ENCODE data around the gene HIPK2.

- no peak for TF ChIP-seq CTCF (IDR thresholded peaks at IDR 0.05; ENCODE audit: borderline replicate concordance, extremely low read depth, low read length, poor library complexity, severe bottlenecking)
- no peak for TF ChIP-seq EZH2 (IDR thresholded peaks at IDR 0.05; ENCODE audit: borderline replicate concordance, low read depth, low read length, severe bottlenecking)
Observed at GRCh38 chr7:139739863-139740597, 37.8 kb downstream of the HIPK2 start.

Data from DND-41 (cell line).